ENCODE results near the gene UBE4B.

The UBE4B gene

GRCh38 chr1:10170239-10170574, 137.4 kb downstream of the UBE4B start:
- Histone ChIP-seq H2AFZ (ENCODE audit: low read depth, low read length) (no peak overlapping the region), H4K20me1 (ENCODE audit: insufficient read depth, low read length) (no peaks in the 10 kb centered on the region), H3K9ac (ENCODE audit: low read length) (peak overlapping the region; percentile 44; the same call in 1 of the 2 replicates), H3K36me3 (replicated peaks; ENCODE audit: low read depth, low read length) (peaks cover 24% of the 10 kb centered on the region), H3K79me2 (ENCODE audit: low read length) (no peaks in the 10 kb centered on the region), H3K4me1 (ENCODE audit: low read length) (peaks cover 50% of the 10 kb centered on the region), H3K27me3 (ENCODE audit: low read depth, low read length) (no peaks in the 10 kb centered on the region), H3K4me3 (ENCODE audit: low read length) (peak overlapping the region; percentile 20; the same call in 1 of the 2 replicates), H3K27ac (ENCODE audit: low read length) (peak overlapping the region; percentile 90), H3K9me3 (ENCODE audit: insufficient read depth, low read length) (no peaks in the 10 kb centered on the region), H3K4me2 (ENCODE audit: low read length) (peak overlapping the region; percentile 58)
- TF ChIP-seq EZH2phosphoT487 (IDR thresholded peaks at IDR 0.05; ENCODE audit: low read depth) = no peak
- no peak for TF ChIP-seq CTCF (IDR thresholded peaks at IDR 0.05; ENCODE audit: low read depth, low read length)

GRCh38 chr1:10171105-10171767, 138.5 kb downstream of the UBE4B start:
- Histone ChIP-seq H3K79me2 (ENCODE audit: low read length) (no peaks in the 10 kb centered on the region), H3K27me3 (ENCODE audit: low read depth, low read length) (no peaks in the 10 kb centered on the region), H3K4me1 (ENCODE audit: low read length) (peaks cover 50% of the 10 kb centered on the region), H4K20me1 (ENCODE audit: insufficient read depth, low read length) (no peaks in the 10 kb centered on the region), H3K27ac (ENCODE audit: low read length) (peak overlapping the region; percentile 90), H3K4me2 (ENCODE audit: low read length) (peak overlapping the region; percentile 58), H3K9me3 (ENCODE audit: insufficient read depth, low read length) (no peaks in the 10 kb centered on the region), H3K36me3 (replicated peaks; ENCODE audit: low read depth, low read length) (peaks cover 27% of the 10 kb centered on the region), H2AFZ (ENCODE audit: low read depth, low read length) (no peak overlapping the region), H3K4me3 (ENCODE audit: low read length) (no peak overlapping the region), H3K9ac (ENCODE audit: low read length) (peak overlapping the region; percentile 30; the same call in 1 of the 2 replicates)
- no peak for TF ChIP-seq EZH2phosphoT487 (IDR thresholded peaks at IDR 0.05; ENCODE audit: low read depth)
- TF ChIP-seq CTCF (IDR thresholded peaks at IDR 0.05; ENCODE audit: low read depth, low read length) = no peak

- Histone ChIP-seq H3K9me3 (ENCODE audit: insufficient read depth, low read length) (no peaks in the 10 kb centered on the region), H4K20me1 (ENCODE audit: insufficient read depth, low read length) (no peaks in the 10 kb centered on the region), H3K4me3 (ENCODE audit: low read length) (no peak overlapping the region), H3K4me1 (ENCODE audit: low read length) (peaks cover 50% of the 10 kb centered on the region), H3K79me2 (ENCODE audit: low read length) (no peaks in the 10 kb centered on the region), H3K27me3 (ENCODE audit: low read depth, low read length) (no peaks in the 10 kb centered on the region), H3K36me3 (replicated peaks; ENCODE audit: low read depth, low read length) (peaks cover 27% of the 10 kb centered on the region), H3K9ac (ENCODE audit: low read length) (no peak overlapping the region), H2AFZ (ENCODE audit: low read depth, low read length) (no peak overlapping the region), H3K27ac (ENCODE audit: low read length) (no peak overlapping the region), H3K4me2 (ENCODE audit: low read length) (peak overlapping the region; percentile 13; the same call in 1 of the 2 replicates)
- no peak for TF ChIP-seq CTCF (IDR thresholded peaks at IDR 0.05; ENCODE audit: low read depth, low read length)
- TF ChIP-seq EZH2phosphoT487 (IDR thresholded peaks at IDR 0.05; ENCODE audit: low read depth) = no peak
These were observed 139.4 kb downstream of the UBE4B start for GRCh38 chr1:10171995-10172669.

GRCh38 chr1:10173582-10173981, 140.8 kb downstream of the UBE4B start:
- Histone ChIP-seq H3K27me3 (ENCODE audit: low read depth, low read length) (no peaks in the 10 kb centered on the region), H3K4me3 (ENCODE audit: low read length) (no peak overlapping the region), H3K4me2 (ENCODE audit: low read length) (peak overlapping the region; percentile 20; the same call in 1 of the 2 replicates), H2AFZ (ENCODE audit: low read depth, low read length) (no peak overlapping the region), H3K79me2 (ENCODE audit: low read length) (no peaks in the 10 kb centered on the region), H3K36me3 (replicated peaks; ENCODE audit: low read depth, low read length) (peaks cover 21% of the 10 kb centered on the region), H4K20me1 (ENCODE audit: insufficient read depth, low read length) (no peaks in the 10 kb centered on the region), H3K4me1 (ENCODE audit: low read length) (peaks cover 42% of the 10 kb centered on the region), H3K27ac (ENCODE audit: low read length) (peak overlapping the region; percentile 14; the same call in 1 of the 2 replicates), H3K9me3 (ENCODE audit: insufficient read depth, low read length) (no peaks in the 10 kb centered on the region), H3K9ac (ENCODE audit: low read length) (no peak overlapping the region; the same call in 1 of the 2 replicates)
- TF ChIP-seq EZH2phosphoT487 (IDR thresholded peaks at IDR 0.05; ENCODE audit: low read depth) (no peak), CTCF (IDR thresholded peaks at IDR 0.05; ENCODE audit: low read depth, low read length) (peak; percentile 24)

All from OCI-LY3 (cell line).